Measurements from ENCODE around the gene TLR2.

GRCh38 chr4:153731239-153731638 is 47.2 kb downstream of the TLR2 start:
- no peak for TF ChIP-seq FOXP1 (CRISPR knock-in tag; IDR thresholded peaks at IDR 0.05; ENCODE audit: borderline replicate concordance)
- TF ChIP-seq, protein P1, sequence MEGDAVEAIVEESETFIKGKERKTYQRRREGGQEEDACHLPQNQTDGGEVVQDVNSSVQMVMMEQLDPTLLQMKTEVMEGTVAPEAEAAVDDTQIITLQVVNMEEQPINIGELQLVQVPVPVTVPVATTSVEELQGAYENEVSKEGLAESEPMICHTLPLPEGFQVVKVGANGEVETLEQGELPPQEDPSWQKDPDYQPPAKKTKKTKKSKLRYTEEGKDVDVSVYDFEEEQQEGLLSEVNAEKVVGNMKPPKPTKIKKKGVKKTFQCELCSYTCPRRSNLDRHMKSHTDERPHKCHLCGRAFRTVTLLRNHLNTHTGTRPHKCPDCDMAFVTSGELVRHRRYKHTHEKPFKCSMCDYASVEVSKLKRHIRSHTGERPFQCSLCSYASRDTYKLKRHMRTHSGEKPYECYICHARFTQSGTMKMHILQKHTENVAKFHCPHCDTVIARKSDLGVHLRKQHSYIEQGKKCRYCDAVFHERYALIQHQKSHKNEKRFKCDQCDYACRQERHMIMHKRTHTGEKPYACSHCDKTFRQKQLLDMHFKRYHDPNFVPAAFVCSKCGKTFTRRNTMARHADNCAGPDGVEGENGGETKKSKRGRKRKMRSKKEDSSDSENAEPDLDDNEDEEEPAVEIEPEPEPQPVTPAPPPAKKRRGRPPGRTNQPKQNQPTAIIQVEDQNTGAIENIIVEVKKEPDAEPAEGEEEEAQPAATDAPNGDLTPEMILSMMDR (IDR thresholded peaks at IDR 0.05), result no peak
- TF ChIP-seq, protein P2, sequence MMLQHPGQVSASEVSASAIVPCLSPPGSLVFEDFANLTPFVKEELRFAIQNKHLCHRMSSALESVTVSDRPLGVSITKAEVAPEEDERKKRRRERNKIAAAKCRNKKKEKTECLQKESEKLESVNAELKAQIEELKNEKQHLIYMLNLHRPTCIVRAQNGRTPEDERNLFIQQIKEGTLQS (CRISPR knock-in tag; conservative IDR thresholded peaks at IDR 0.05), result no peak
- TF ChIP-seq, protein P3, sequence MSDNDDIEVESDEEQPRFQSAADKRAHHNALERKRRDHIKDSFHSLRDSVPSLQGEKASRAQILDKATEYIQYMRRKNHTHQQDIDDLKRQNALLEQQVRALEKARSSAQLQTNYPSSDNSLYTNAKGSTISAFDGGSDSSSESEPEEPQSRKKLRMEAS (CRISPR knock-in tag; IDR thresholded peaks at IDR 0.05), result no peak
- no peak for TF ChIP-seq ESRRA (CRISPR knock-in tag; IDR thresholded peaks at IDR 0.05; ENCODE audit: borderline replicate concordance)
- no peak for TF ChIP-seq CBFB (CRISPR knock-in tag; IDR thresholded peaks at IDR 0.05; ENCODE audit: low read depth)

Data from WTC11 (cell line).